Gastroesophageal sphincter (tissue), 4 donors: ENCODE measurements around the gene PHAF1. TPM values are rescaled to one million over a fixed set of nuclear protein-coding genes. Genes with fewer than 3 reads are reported as not detected.
A peak's percentile ranks its signal among the peaks of the same experiment; 100 is the strongest.

Experiments used
- ATAC-seq: fragments of 150-250 bp; one replicate; pipeline ENCODE4 v1.9.1; 2016; ENCODE audit warnings: mild to moderate bottlenecking, moderate library complexity
- H3K27ac ChIP-seq, 4 donors: fragments of 200-600 bp; sonication (generic) in 3 of 4; 1 replicate in 3 of 4; 2 replicates in 1 of 4; pipeline ENCODE4 v1.5.1; 2016 to 2019
- H3K27me3 ChIP-seq: fragments of 200-600 bp; sonication (generic); one replicate; pipeline ENCODE4 v1.5.1; 2019
- H3K36me3 ChIP-seq, 2 donors: fragments of 200-600 bp; sonication (generic); one replicate each; pipeline ENCODE4 v1.5.1; 2019; ENCODE audit warnings: control low read depth in 1 of 2
- H3K4me1 ChIP-seq, 3 donors: fragments of 200-600 bp; sonication (generic); 1 replicate in 2 of 3; 2 replicates in 1 of 3; pipeline ENCODE4 v1.5.1; 2016 to 2019; ENCODE audit warnings: control low read depth in 2 of 3
- H3K4me3 ChIP-seq, 2 donors: fragments of 200-600 bp; sonication (generic); one replicate each; pipeline ENCODE4 v1.5.1; 2019; ENCODE audit warnings: mild to moderate bottlenecking in 1 of 2, moderate library complexity in 1 of 2
- H3K9me3 ChIP-seq, 3 donors: fragments of 200-600 bp; sonication (generic); one replicate each; pipeline ENCODE4 v1.5.1; 2017 to 2019; ENCODE audit warnings: control low read depth in 2 of 3
- EP300 ChIP-seq: sonication (generic); formaldehyde crosslinking; IDR thresholded peaks from one replicate; pipeline ENCODE4 v1.6.1; 2017; ENCODE audit warnings: antibody characterized with exemption, mild to moderate bottlenecking
- POLR2A ChIP-seq, 2 donors: fragments of 450-650 bp; IDR thresholded peaks; one replicate each; pipeline ENCODE4 v1.6.1; 2017; ENCODE audit warnings: antibody characterized with exemption in 2 of 2, mild to moderate bottlenecking in 2 of 2, moderate library complexity in 1 of 2
- POLR2AphosphoS5 ChIP-seq: sonication (generic); formaldehyde crosslinking; IDR thresholded peaks from one replicate; pipeline ENCODE4 v1.6.1; 2017; ENCODE audit warnings: antibody characterized with exemption
- WGBS, 2 donors: methylation state at CpG; one replicate each; pipeline ENCODE4 v1.1.5; 2018; ENCODE audit warnings: low coverage in 1 of 2; 5-methylcytosine and 5-hydroxymethylcytosine counted together
- total RNA-seq, 4 donors: library from RNA; depleted of rRNA; stranded (reverse); fragments of >200 nt; gene quantifications; one replicate each; pipeline ENCODE4 v1.1.0, GENCODE V29; 2016
- TF ChIP-seq, protein P1 (sequence below), 4 experiments: fragments of 200-600 bp in 2 of 4; fragments of 450-650 bp in 2 of 4; sonication (generic) in 1 of 4; IDR thresholded peaks; one replicate each; pipeline ENCODE4 v1.5.1; 2017 to 2019; ENCODE audit warnings: antibody characterized with exemption in 4 of 4, mild to moderate bottlenecking in 2 of 4, moderate library complexity in 2 of 4

The PHAF1 gene
- total RNA-seq, 4 donors from 2014 or later = 10.9 to 20.4 (median 13.3) TPM

DNA sequence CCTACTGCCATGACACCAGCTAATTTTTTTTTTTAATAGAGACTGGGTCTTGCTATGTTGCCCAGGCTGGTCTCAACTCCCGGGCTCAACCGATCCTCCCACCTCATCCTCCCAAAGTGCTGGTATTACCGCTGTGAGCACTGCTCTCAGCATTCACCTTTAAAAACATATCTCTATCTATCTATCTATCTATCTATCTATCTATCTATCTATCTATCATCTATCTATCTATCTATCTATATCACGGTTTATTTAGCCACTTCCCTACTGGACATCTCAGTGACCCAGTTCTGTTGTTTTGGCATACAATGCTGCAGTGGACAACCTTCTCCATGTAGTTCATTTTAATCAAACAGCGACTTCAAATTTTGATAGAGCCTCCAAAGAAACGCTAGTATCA, 1.3 kb upstream of the PHAF1 start:
- H3K4me1 ChIP-seq = peaks cover 0 to 37% (median 19%) of the 10 kb centered on the region in 3 donors
- H3K36me3 ChIP-seq = peaks cover 0 to 10% of the 10 kb centered on the region in 2 donors
- TF ChIP-seq EP300 (no peak), POLR2AphosphoS5 (no peak), POLR2A (IDR thresholded peaks at IDR 0.05) (no peak)
- TF ChIP-seq, protein P1, sequence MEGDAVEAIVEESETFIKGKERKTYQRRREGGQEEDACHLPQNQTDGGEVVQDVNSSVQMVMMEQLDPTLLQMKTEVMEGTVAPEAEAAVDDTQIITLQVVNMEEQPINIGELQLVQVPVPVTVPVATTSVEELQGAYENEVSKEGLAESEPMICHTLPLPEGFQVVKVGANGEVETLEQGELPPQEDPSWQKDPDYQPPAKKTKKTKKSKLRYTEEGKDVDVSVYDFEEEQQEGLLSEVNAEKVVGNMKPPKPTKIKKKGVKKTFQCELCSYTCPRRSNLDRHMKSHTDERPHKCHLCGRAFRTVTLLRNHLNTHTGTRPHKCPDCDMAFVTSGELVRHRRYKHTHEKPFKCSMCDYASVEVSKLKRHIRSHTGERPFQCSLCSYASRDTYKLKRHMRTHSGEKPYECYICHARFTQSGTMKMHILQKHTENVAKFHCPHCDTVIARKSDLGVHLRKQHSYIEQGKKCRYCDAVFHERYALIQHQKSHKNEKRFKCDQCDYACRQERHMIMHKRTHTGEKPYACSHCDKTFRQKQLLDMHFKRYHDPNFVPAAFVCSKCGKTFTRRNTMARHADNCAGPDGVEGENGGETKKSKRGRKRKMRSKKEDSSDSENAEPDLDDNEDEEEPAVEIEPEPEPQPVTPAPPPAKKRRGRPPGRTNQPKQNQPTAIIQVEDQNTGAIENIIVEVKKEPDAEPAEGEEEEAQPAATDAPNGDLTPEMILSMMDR (IDR thresholded peaks at IDR 0.05) = no peak
- no peaks in the 10 kb centered on the region for H3K27me3 ChIP-seq
- peak overlapping the region in 1 of 4 donors; percentile 82 for H3K27ac ChIP-seq
- ATAC-seq = no peak
- H3K9me3 ChIP-seq = no peaks in the 10 kb centered on the region
- WGBS, 2 donors = 94 to 100% methylated on average over 4 to 6 of the region's 6 CpGs
- no peak overlapping the region for H3K4me3 ChIP-seq

DNA sequence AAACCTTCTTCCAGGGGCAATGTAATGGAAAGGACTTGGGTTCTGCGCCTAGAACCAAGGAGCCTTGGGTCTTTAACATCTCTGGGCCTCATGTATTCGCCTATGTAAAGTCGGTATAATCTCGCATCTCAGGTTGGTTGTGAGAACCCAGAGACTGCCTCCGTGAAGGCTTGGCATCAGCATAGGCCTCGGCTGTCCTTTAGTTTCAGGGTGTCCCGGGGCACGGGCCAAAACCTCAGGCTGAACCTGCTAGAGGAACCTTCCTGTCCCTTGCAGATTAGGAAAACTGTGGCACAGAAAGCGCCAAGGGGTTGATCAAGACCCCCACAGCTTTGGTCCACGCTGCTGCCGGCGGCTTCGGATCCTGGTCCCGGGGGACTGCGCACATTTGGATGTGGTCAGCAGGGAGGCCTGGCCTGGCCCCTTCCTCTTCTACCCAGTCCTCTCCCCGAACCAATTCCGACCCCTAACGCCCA, 772 bp upstream of the PHAF1 start:
- WGBS, 2 donors = 96 to 100% methylated on average over 1 to 5 of the region's 18 CpGs
- no peak for TF ChIP-seq POLR2A (IDR thresholded peaks at IDR 0.05)
- no peak for TF ChIP-seq EP300
- Histone ChIP-seq H3K9me3 (no peaks in the 10 kb centered on the region), H3K4me1 (peaks cover 0 to 37% (median 19%) of the 10 kb centered on the region in 3 donors), H3K27ac (peak overlapping the region; percentile 24 to 83 (median 82)), H3K27me3 (no peaks in the 10 kb centered on the region), H3K36me3 (peaks cover 0 to 12% of the 10 kb centered on the region in 2 donors), H3K4me3 (peak overlapping the region; percentile 54 to 74)
- no peak for ATAC-seq

DNA sequence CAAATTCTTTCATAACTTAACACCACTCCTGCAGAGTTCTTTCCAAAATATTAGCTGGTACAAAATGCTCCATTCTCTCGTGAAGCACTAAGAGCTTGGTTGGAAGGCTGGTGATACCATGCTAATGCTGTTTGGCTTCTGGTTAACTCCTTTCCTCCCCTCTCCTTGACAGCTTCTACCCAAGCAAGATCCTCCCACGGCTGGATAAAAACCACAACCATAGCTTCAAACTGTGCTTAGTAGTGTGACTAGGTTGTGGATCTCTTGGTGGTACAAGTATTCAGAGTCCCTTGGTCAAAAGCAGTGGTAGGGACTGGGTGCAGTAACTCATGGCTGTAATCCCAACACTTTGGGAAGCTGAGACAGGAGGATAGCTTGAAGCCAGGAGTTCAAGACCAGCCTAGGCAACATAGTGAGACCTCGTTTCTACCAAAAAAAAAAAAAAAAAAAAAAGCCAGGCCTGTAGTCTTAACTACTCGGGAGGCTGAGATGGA, 2.3 kb downstream of the PHAF1 start:
- H3K36me3 ChIP-seq = peaks cover 0 to 18% of the 10 kb centered on the region in 2 donors
- WGBS, 2 donors = 70 to 100% methylated on average over 2 to 4 of the region's 4 CpGs
- no peak for ATAC-seq
- no peaks in the 10 kb centered on the region for H3K27me3 ChIP-seq
- TF ChIP-seq EP300 = no peak
- TF ChIP-seq, protein P1 (IDR thresholded peaks at IDR 0.05) = no peak
- TF ChIP-seq POLR2AphosphoS5 = no peak
- TF ChIP-seq POLR2A (IDR thresholded peaks at IDR 0.05) = no peak
- H3K4me3 ChIP-seq = no peak overlapping the region
- H3K9me3 ChIP-seq = no peaks in the 10 kb centered on the region
- peaks cover 0 to 37% (median 19%) of the 10 kb centered on the region in 3 donors for H3K4me1 ChIP-seq
- no peak overlapping the region for H3K27ac ChIP-seq

DNA sequence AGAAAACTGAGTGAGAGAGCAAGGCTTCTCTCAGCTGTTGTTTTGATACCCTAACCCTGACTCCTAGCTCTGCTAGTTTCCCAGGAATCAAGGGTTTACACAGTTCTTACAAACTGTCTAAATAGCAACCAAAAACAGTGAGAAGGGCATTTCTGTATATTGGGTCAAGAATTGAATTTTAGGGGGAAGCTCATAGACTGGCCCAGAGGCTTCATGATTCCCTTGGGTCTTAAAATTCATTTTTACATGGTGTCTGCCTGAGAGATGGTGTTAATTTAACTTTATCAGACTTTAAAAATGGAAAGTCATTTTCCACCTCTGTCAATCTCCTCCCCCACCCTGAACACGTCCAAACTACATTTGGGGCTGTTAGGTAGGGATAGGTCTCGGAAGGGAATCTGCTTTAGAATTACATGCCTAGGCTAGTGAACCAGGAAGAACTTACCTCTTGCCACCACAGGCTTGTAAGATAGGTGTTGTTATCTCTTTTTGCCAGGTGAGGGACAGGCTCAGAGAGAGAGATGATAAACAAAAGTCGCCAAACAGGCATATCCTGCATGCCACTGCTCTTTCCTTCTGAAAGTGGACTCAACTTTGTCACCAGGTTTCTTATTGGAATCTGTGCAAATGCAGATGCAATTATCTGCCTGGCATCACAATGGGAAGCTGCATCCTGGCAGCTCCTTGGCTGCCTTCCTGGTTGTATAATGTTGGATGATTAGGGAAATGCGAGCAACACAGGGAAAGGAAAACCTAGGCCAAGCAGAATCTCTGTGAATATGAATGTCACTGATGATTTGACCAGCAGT, 3.1 kb downstream of the PHAF1 start:
- Histone ChIP-seq H3K36me3 (peaks cover 0 to 18% of the 10 kb centered on the region in 2 donors), H3K27ac (no peak overlapping the region), H3K4me1 (peaks cover 0 to 37% (median 19%) of the 10 kb centered on the region in 3 donors), H3K27me3 (no peaks in the 10 kb centered on the region), H3K9me3 (no peaks in the 10 kb centered on the region), H3K4me3 (no peak overlapping the region)
- WGBS, 2 donors = 70 to 78% methylated on average over 2 to 3 of the region's 4 CpGs
- ATAC-seq = no peak
- TF ChIP-seq POLR2AphosphoS5 = no peak

DNA sequence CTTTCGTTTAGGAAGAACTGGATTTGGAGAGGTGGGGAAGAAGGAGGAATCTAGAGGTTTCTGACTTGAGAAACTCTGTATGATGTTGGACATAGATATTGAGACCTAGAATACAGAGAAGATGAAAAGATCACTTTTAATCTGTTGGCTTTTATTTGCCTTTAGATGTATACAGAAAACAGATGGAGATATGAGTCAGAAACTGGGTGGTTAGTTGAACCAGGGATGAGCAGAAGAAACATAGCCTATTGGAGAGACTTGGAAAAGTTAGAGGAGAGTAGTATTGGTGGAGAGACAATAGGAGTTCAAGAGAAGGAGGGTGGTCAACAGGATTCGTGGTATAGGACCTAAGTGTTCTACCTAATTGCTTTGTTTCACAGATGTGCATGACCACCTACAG, 5.1 kb downstream of the PHAF1 start:
- ATAC-seq = no peak
- Histone ChIP-seq H3K36me3 (peaks cover 0 to 20% of the 10 kb centered on the region in 2 donors), H3K27ac (no peak overlapping the region), H3K4me1 (peaks cover 0 to 28% (median 15%) of the 10 kb centered on the region in 3 donors), H3K27me3 (no peaks in the 10 kb centered on the region), H3K9me3 (no peaks in the 10 kb centered on the region), H3K4me3 (no peak overlapping the region)
- TF ChIP-seq, protein P1 (IDR thresholded peaks at IDR 0.05) = no peak
- TF ChIP-seq POLR2A (IDR thresholded peaks at IDR 0.05) (no peak), EP300 (no peak), POLR2AphosphoS5 (no peak)
- WGBS, 2 donors = 71% methylated on average over 1 to 2 of the region's 2 CpGs

DNA sequence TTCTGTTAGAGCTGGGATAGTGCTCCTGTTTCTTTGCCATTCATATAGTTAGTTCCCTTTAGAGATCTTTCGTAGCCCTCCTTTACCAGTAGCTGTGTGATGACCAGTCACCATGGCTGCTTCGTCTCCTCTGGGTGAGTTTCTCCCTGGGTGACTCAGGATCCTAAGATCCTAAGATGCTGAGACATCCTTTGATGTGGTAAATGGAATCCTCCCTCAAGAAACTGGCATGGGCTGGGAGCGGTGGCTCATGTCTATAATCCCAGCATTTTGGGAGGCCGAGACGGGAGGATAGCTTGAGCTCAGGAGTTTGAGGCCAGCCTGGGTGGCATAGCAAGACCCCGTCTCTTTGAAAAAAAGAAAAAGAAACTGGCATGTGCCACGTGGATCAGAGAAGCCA, 5.9 kb downstream of the PHAF1 start:
- Histone ChIP-seq H3K36me3 (peaks cover 0 to 29% of the 10 kb centered on the region in 2 donors), H3K9me3 (no peaks in the 10 kb centered on the region), H3K27ac (no peak overlapping the region), H3K27me3 (no peaks in the 10 kb centered on the region), H3K4me3 (no peak overlapping the region), H3K4me1 (peaks cover 0 to 24% (median 13%) of the 10 kb centered on the region in 3 donors)
- 61 to 77% methylated on average over 3 to 7 of the region's 7 CpGs for WGBS, 2 donors
- TF ChIP-seq EP300 = no peak
- no peak for TF ChIP-seq POLR2AphosphoS5
- TF ChIP-seq, protein P1 (IDR thresholded peaks at IDR 0.05) = no peak
- no peak for TF ChIP-seq POLR2A (IDR thresholded peaks at IDR 0.05)
- no peak for ATAC-seq
